GM21786 (cell line): ENCODE data around the gene ASCL5.

Experiments used
- ATAC-seq: cut with Tn5 transposase; IDR thresholded peaks from one replicate; pipeline ENCODE4 v1.9.1; 2021; ENCODE audit not compliant: unreplicated experiment

Gene ASCL5

GRCh38 chr1:201153474-201154388 lies 26.7 kb upstream of the ASCL5 start:
- peak; percentile 64 for ATAC-seq

DNA sequence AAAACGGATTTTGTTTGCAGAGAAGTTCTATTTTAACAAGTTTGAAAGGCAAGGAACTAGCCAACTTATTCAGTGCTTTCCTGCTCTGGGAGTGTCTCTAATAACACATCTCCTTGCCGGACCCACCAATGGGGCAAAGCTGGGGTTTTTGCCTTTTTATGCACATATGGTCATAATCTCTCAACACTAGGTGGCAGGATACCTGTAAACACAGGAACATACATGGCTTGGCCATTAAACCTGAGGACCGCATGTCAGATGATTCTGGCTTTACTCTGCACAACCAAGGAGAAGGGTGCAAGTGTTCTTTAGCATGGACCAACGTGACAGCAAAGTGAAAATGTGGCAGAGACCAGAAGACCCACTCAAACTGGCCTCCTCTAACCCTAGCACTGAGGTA lies 22.4 kb upstream of the ASCL5 start:
- no peak for ATAC-seq

GRCh38 chr1:201147396-201148015 lies 20.5 kb upstream of the ASCL5 start:
- ATAC-seq, result no peak

GRCh38 chr1:201146626-201147390 lies 19.8 kb upstream of the ASCL5 start:
- ATAC-seq, result no peak

- no peak for ATAC-seq
These were observed 18.8 kb upstream of the ASCL5 start for GRCh38 chr1:201145816-201146215.

- no peak for ATAC-seq
These were observed 18.1 kb upstream of the ASCL5 start for GRCh38 chr1:201145132-201145531.

- no peak for ATAC-seq
These were observed 17.7 kb upstream of the ASCL5 start for GRCh38 chr1:201144701-201145100.

DNA sequence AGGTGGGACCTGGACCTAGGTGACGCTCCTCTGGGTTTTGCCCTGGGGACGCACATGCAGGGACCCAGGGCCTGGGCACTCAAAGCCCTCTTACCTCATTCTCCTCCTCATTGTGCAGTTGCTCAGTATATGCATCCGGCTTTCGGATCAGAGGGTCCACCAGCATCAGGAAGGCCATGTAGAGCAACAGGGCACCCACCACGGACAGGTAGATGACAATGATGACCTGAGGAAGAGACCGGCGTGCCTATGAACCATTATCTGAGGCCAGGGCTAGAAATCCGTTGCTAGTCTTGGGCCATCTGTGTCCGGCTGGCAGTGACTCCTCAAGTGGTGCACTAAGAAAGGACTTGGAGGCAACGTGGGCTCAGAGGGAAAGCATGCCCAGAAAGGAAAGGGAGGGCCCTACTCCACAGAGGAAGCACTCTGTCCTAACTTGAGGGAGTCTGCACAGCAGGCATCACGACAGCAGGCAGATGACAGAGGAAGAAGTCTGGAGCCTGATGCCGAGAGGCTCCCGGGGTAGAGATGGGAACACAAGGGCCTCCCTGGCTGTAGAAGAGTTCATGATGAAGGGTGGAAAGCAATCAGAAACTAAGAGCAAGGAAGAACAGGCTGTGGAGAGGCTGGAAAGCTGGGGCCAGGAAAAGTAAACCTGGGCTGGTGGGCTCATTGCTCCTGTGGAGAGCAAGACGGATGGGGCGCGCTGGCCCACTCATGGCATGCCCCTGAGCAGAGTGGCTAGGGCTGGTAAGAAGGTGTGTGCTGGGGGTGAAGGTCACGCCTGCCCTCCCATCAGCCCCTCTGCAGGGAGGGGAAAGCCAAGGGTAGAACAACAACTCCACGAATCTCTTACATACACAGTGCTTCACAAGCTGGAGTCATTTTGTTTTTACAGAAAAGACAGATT lies 17.0 kb upstream of the ASCL5 start:
- ATAC-seq, result no peak

GRCh38 chr1:201142849-201143725 lies 16.1 kb upstream of the ASCL5 start:
- no peak for ATAC-seq

DNA sequence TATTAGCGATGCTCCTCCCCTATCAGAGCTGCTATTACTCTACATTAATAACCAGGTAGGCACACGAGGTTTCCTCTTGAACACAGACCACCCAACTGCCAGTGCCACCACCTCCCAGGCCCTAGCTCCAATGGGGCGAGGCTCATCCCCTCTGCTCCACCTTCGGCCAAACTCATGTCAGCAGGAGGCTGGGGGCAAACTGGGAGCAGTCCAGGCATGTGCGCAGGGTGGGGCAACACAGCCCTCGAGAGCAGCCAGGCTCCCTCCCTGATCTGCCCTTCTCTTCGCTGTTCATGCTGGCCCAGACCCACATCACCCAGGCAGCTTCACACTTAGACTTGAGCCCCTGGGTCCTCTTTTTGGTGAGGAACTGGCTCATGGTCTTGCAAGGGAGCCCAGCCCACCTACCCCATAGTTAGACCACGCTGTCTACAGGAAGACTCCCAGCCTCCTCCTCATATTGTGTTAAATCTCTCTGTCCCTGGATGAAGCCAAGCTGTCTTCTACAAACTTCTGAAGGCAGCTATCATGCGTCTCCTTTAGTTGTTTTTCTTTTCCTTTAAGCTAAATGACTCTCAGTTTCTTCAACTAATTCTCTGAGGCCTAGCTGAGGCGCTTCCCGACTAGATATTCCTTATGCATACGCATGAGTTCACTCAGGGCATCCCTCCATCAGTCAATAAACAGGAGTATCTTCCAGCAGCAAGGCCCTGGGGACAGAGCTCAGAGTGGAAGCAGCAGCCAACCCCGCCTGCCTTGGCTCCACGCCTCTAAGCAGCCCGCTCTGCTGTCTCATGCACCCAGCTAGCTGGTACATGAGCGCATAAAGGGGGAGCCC lies 15.2 kb upstream of the ASCL5 start:
- ATAC-seq, result no peak

GRCh38 chr1:201141418-201141817 lies 14.4 kb upstream of the ASCL5 start:
- no peak for ATAC-seq

DNA sequence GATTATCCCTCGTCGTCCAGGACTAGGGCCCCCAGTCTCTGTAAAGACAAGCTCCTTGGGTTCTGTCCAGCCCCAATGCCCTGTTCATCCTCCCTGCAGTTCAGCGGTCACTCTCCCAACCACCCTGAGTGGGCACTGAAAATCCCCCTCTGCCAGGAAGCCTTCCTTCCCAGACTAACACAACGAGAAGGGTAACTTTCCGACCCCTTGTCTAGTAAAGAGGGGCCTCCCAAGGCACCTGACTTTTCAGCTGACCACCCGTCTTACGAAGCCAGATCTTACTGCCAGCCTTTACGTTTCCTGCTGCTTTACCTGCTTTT lies 13.9 kb upstream of the ASCL5 start:
- ATAC-seq, result no peak

DNA sequence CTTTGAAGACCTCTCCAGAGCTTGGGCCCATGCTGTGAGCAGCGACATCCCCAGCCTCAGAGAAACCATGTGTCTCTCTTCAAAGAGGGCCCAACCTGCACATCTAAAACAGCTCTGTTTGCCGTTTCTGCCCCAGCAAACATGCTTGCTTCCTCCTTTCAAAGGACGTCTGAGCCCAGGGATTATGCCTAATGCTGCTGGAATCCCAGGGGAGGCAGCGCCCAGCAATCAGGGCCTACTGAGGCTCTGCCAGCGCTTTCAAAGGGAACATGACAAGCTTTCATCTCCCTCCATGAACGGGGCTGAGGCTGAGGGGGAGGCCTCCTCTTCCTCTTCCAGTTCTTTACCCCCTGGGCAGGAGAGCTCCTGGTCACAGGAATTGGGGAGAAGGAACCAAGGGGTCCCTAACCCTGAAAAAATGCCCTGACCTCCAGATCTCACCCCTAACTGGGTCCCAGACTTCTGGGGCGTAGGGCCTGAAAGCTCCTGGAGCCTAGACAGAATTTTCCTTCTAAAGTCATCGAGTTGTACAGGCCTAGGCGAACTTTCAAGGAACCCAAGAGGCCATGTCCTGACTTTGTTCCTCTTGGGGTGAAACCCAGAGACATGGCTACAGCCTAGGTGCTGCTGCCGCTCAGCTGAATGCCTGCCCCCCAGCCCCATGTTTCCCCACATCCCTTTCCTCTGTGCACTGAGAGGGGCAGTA lies 13.4 kb upstream of the ASCL5 start:
- ATAC-seq, result no peak

GRCh38 chr1:201139756-201140155 lies 12.8 kb upstream of the ASCL5 start:
- no peak for ATAC-seq

DNA sequence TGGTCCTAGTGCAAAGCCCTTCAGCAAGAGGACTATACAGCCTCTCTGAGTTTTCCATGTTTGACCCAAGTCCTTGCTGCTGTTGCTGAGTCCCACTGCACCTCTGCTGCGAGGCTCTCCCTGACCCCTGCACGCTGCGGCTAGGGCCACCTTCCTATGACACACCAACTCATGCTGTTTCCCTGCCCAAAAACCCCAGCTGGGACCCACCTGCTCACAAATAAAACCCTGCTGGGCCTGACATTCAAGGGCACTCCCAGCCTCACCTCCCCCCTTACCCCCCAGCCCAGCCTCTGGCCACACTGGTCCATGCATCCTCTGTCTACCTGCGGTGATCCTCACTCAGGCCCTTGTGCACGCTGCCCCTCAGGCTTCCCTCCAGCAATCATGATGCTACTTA lies 12.3 kb upstream of the ASCL5 start:
- ATAC-seq, result no peak

DNA sequence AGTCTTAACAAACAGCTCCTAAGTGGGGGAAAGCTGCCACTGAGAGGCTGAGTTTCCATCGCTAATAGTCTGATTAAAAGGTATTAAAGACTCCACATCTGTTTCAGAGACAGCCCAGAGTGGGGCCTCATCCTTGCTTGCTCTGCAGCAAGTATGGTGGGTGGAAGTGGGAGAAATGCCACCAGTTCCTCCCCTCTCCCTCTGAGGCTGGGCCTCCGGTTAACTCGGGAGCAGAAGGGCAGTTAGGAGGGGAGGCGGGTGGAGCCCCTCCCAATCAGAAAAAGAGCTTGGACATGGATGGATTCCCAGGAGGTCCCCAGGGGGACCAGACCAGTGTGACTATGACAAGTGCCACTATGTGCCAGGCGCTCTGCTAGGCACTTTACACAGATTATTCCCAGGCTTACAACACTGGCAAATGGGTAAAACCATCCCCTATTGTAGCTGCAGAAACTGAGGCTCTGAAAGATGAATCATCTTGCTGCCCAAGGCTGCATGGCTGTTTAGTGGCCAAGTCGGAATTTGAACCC lies 11.4 kb upstream of the ASCL5 start:
- no peak for ATAC-seq

DNA sequence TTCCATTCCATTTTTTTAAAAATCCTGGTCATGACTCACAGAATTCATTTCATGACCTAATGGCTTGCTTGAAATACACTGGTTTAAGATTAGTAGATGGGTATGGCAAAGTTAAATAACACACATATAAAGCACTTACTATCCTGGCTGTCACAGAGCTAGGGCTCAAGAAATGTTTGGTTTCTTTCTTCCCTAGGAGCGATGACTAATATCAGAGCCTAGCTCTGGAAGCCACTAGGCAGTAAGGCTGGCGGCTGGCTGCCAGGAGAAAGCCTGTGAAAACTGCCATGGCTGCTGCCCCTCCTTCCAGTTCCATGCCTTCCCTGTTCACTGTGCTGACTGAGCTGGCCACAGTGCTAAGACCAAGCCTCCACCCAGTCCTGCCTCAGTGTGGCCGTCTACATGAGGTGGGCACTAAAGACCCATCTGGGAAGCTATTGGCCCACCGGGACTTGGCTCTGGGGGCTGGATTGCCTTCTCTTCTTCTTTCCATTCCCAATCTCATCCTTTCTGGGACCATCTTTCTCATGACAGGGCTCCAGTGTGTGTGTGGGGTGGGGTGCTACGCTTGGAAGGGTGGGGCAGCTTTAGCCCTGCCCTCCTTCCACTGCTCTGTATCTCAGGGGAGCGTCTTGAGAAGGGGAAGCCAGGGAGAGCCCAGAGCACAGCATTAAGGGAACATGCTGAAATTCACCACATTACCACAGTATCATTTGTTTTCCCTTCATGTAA lies 10.8 kb upstream of the ASCL5 start:
- no peak for ATAC-seq

- no peak for ATAC-seq
These were observed 10.0 kb upstream of the ASCL5 start for GRCh38 chr1:201137024-201137392.
